Right atrium auricular region (tissue), 2 donors: ENCODE results near the gene ASIC4. TPM values are rescaled to one million over a fixed set of nuclear protein-coding genes. Genes with fewer than 3 reads are reported as not detected.

Experiments
- DNase-seq: peaks from one replicate; pipeline ENCODE4 v3.0.0-alpha.2; 2019; ENCODE audit warnings: low spot score
- H3K27ac ChIP-seq, 2 donors: fragments of 200-600 bp; sonication (generic); 1 replicate in 1 of 2; 2 replicates in 1 of 2; pipeline ENCODE4 v1.5.1; 2016 to 2019
- H3K27me3 ChIP-seq, 2 donors: fragments of 200-600 bp; sonication (generic); one replicate each; pipeline versions ENCODE4 v1.5.1 to v1.6.0; 2017 to 2019
- H3K36me3 ChIP-seq: fragments of 200-600 bp; sonication (generic); one replicate; pipeline ENCODE4 v1.5.1; 2016
- H3K4me1 ChIP-seq, 2 donors: fragments of 200-600 bp; sonication (generic); one replicate each; pipeline versions ENCODE4 v1.5.1 to v1.6.0; 2017 to 2019
- H3K4me3 ChIP-seq, 2 donors: fragments of 200-600 bp; sonication (generic); 1 replicate in 1 of 2; 2 replicates in 1 of 2; pipeline ENCODE4 v1.5.1; 2017 to 2019; ENCODE audit warnings: mild to moderate bottlenecking in 1 of 2, moderate library complexity in 1 of 2
- H3K9me3 ChIP-seq, 2 donors: fragments of 200-600 bp; sonication (generic); one replicate each; pipeline ENCODE4 v1.5.1; 2019
- CTCF ChIP-seq, 2 donors: fragments of 200-600 bp; sonication (generic); IDR thresholded peaks; one replicate each; pipeline ENCODE4 v1.5.1; 2019; ENCODE audit warnings: antibody characterized with exemption in 2 of 2
- total RNA-seq, 2 donors: library from RNA; depleted of rRNA; stranded (reverse); fragments of >200 nt; gene quantifications; one replicate each; pipeline ENCODE4 v1.1.0, GENCODE V29; 2016

The ASIC4 gene
- total RNA-seq, 2 donors from 2014 or later = not detected

DNA sequence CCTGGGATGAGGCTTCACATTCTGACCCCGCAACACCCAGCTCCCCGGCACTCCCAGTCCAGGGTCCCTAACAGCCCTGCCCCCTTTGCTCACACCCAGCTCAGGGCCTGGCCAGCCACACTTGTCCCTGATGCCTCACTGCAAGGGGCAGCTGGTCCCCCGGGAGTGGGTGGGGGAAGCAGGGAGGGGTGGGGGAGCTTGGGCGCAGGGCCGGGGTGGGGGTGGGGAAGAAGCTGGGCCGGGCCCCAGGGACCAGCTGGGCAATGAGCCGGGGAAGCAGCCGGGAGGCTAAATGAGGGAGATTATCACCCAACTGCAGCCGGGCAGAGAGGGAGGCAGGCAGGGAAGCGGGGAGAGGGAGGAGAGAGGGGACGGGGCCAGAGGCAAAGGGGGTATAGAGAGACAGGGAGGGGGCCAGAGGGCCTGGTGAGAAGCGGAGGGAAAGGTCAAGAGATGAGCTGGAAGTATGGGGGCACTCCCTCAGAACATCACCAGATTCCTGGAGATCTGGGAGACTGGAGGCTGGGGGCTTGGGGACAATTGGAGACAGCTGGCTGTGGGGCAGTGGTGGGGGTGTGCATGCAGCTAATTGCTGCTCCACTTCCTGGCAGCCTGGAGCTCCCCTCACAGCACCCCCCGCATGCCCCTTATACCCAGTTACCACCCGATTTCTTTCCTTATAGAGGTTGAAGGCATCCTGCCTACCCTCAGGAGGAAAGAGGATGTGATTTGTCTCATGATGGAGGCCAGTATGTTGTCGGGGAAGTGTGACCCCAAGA is 2.5 kb upstream of the ASIC4 start:
- H3K4me1 ChIP-seq = peaks cover 0 to 79% of the 10 kb centered on the region in 2 donors
- H3K36me3 ChIP-seq = peaks cover under 1% of the 10 kb centered on the region
- H3K9me3 ChIP-seq = no peaks in the 10 kb centered on the region
- no peak overlapping the region for H3K27ac ChIP-seq
- no peak overlapping the region for H3K4me3 ChIP-seq
- no peaks in the 10 kb centered on the region for H3K27me3 ChIP-seq
- no peak for TF ChIP-seq CTCF (IDR thresholded peaks at IDR 0.05)
- no peak for DNase-seq

GRCh38 chr2:219512524-219513216 is 1.6 kb upstream of the ASIC4 start:
- H3K27me3 ChIP-seq = no peaks in the 10 kb centered on the region
- no peak for TF ChIP-seq CTCF (IDR thresholded peaks at IDR 0.05)

GRCh38 chr2:219513787-219514186 is 495 bp upstream of the ASIC4 start:
- Histone ChIP-seq H3K36me3 (no peaks in the 10 kb centered on the region), H3K4me1 (peaks cover 0 to 61% of the 10 kb centered on the region in 2 donors), H3K27ac (peak overlapping the region in 1 of 2 donors; percentile 26), H3K27me3 (no peaks in the 10 kb centered on the region), H3K4me3 (no peak overlapping the region), H3K9me3 (no peaks in the 10 kb centered on the region)
- DNase-seq = no peak
- no peak for TF ChIP-seq CTCF (IDR thresholded peaks at IDR 0.05)

More at GRCh38 chr2:219512524-219513216, 1.6 kb upstream of the ASIC4 start:
- Histone ChIP-seq H3K36me3 (no peaks in the 10 kb centered on the region), H3K4me3 (no peak overlapping the region), H3K9me3 (no peaks in the 10 kb centered on the region), H3K27ac (no peak overlapping the region), H3K4me1 (peaks cover 0 to 72% of the 10 kb centered on the region in 2 donors)
- DNase-seq = no peak

DNA sequence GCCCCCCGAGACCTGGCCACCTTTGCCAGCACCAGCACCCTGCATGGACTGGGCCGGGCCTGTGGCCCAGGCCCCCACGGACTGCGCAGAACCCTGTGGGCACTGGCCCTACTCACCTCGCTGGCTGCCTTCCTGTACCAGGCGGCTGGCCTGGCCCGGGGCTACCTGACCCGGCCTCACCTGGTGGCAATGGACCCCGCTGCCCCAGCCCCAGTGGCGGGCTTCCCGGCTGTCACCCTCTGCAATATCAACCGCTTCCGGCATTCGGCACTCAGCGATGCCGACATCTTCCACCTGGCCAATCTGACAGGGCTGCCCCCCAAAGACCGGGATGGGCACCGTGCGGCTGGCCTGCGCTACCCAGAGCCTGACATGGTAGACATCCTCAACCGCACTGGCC is 554 bp downstream of the ASIC4 start:
- Histone ChIP-seq H3K27ac (peak overlapping the region in 1 of 2 donors; percentile 28), H3K4me1 (peaks cover 0 to 55% of the 10 kb centered on the region in 2 donors), H3K4me3 (no peak overlapping the region), H3K27me3 (no peaks in the 10 kb centered on the region), H3K9me3 (no peaks in the 10 kb centered on the region), H3K36me3 (no peaks in the 10 kb centered on the region)
- no peak for TF ChIP-seq CTCF (IDR thresholded peaks at IDR 0.05)
- no peak for DNase-seq

DNA sequence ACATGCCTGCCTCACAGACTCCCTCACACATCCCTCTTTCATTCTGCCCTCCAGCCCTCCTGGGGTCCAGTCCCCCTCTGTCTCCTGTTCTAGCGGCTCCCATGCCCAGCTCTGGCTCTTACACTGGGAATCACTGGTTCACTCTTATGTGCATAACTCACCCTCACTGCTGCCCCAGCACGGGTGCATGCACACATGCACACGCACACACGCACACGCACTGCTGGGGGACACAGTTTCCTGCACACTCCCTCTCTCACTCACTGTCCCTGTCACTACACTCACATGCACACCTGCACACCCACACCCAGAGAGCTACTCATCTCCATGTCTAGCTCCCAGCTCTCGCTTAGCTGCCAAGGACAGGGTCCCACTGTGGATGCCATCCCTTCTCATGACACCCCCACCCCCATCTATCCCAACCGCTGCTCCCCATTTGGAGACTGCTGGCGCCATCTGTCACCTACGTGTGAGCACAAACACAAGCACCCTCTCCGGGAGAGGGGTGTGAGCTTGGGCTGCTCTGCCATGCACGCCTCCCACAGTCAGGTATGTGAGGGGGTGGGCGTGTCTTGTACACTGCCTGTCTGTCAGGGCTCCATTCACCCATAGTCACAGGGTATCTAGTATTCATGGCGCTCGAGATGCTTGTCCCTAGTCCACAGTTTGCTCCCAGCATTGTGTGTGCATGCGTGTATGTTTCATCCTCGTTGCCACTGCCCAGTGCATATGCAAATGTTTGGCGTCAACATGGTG is 1.8 kb downstream of the ASIC4 start:
- Histone ChIP-seq H3K9me3 (no peaks in the 10 kb centered on the region), H3K36me3 (no peaks in the 10 kb centered on the region), H3K4me3 (no peak overlapping the region), H3K27me3 (no peaks in the 10 kb centered on the region), H3K27ac (no peak overlapping the region), H3K4me1 (peaks cover 0 to 55% of the 10 kb centered on the region in 2 donors)
- TF ChIP-seq CTCF (IDR thresholded peaks at IDR 0.05) = no peak
- no peak for DNase-seq
